ENCODE results near the gene FIZ1. TPM values are rescaled to one million over a fixed set of nuclear protein-coding genes. Genes with fewer than 3 reads are reported as not detected.

Gene FIZ1
- total and polyA plus RNA-seq, 2 experiments from 2014 or later = 5.4 to 10.1 TPM

- TF ChIP-seq ZNF462 (CRISPR knock-in tag; IDR thresholded peaks at IDR 0.05) (no peak), ZNF331 (CRISPR knock-in tag; IDR thresholded peaks at IDR 0.05; ENCODE audit: low read depth) (no peak), CREB1 (CRISPR knock-in tag; IDR thresholded peaks at IDR 0.05; ENCODE audit: low read depth) (no peak), POLR2AphosphoS5 (IDR thresholded peaks at IDR 0.05; ENCODE audit: low read depth) (no peak)
These were observed 24.2 kb upstream of the FIZ1 start (continued) for GRCh38 chr19:55623561-55623960.

GRCh38 chr19:55623130-55623529 lies 23.8 kb upstream of the FIZ1 start:
- H3K27ac ChIP-seq (ENCODE audit: low read depth) = no peak overlapping the region
- H3K27ac Mint-ChIP-seq = no peak overlapping the region
- no peak for ATAC-seq
- TF ChIP-seq CREB1 (CRISPR knock-in tag; IDR thresholded peaks at IDR 0.05; ENCODE audit: low read depth) (no peak), CTCF (conservative IDR thresholded peaks at IDR 0.05; ENCODE audit: low read depth in 2 of 2) (no peak), EZH2 (IDR thresholded peaks at IDR 0.05; ENCODE audit: low read depth, unreplicated experiment) (no peak), REST (IDR thresholded peaks at IDR 0.05; ENCODE audit: unreplicated experiment) (no peak)

More at GRCh38 chr19:55623130-55623529, 23.8 kb upstream of the FIZ1 start:
- H3K27me3 Mint-ChIP-seq (ENCODE audit: insufficient read depth, low read depth, poor library complexity) = peaks cover 18% of the 10 kb centered on the region
- H3K36me3 Mint-ChIP-seq (ENCODE audit: low read depth) = peaks cover 35% of the 10 kb centered on the region
- H3K9me3 Mint-ChIP-seq = peaks cover 3% of the 10 kb centered on the region; the same call in 2 of the 3 replicates
- Histone ChIP-seq H4K20me1 (replicated peaks; ENCODE audit: insufficient read depth) (peaks cover 5% of the 10 kb centered on the region), H3K27me3 (ENCODE audit: insufficient read depth) (0 out of 2 replicates have a peak, but pooled peaks cover 5% of the 10 kb centered on the region), H3K9me2 (ENCODE audit: insufficient read depth) (no peaks in the 10 kb centered on the region), H3K4me2 (no peak overlapping the region), H3K79me2 (replicated peaks; ENCODE audit: insufficient read depth) (peaks cover 9% of the 10 kb centered on the region), H3K36me3 (ENCODE audit: insufficient read depth) (no peaks in the 10 kb centered on the region), H3K4me1 (ENCODE audit: insufficient read depth) (no peaks in the 10 kb centered on the region; the same call in 1 of the 2 replicates), H3K4me3 (no peak overlapping the region), H2AFZ (no peak overlapping the region), H3F3A (replicated peaks; ENCODE audit: low read depth) (peaks cover 12% of the 10 kb centered on the region)
- H3K4me3 Mint-ChIP-seq = peak overlapping the region; percentile 79
- DNase-seq (ENCODE audit: low spot score) = no peak
- peaks cover 13% of the 10 kb centered on the region; the same call in 2 of the 3 replicates for H3K4me1 Mint-ChIP-seq
